GM19023 (cell line): ENCODE measurements around the gene PDCD10.

Experiments
- ATAC-seq: cut with Tn5 transposase; IDR thresholded peaks from one replicate; pipeline ENCODE4 v1.9.1; 2021; ENCODE audit warnings: mild to moderate bottlenecking, moderate library complexity; ENCODE audit not compliant: unreplicated experiment

Gene PDCD10

DNA sequence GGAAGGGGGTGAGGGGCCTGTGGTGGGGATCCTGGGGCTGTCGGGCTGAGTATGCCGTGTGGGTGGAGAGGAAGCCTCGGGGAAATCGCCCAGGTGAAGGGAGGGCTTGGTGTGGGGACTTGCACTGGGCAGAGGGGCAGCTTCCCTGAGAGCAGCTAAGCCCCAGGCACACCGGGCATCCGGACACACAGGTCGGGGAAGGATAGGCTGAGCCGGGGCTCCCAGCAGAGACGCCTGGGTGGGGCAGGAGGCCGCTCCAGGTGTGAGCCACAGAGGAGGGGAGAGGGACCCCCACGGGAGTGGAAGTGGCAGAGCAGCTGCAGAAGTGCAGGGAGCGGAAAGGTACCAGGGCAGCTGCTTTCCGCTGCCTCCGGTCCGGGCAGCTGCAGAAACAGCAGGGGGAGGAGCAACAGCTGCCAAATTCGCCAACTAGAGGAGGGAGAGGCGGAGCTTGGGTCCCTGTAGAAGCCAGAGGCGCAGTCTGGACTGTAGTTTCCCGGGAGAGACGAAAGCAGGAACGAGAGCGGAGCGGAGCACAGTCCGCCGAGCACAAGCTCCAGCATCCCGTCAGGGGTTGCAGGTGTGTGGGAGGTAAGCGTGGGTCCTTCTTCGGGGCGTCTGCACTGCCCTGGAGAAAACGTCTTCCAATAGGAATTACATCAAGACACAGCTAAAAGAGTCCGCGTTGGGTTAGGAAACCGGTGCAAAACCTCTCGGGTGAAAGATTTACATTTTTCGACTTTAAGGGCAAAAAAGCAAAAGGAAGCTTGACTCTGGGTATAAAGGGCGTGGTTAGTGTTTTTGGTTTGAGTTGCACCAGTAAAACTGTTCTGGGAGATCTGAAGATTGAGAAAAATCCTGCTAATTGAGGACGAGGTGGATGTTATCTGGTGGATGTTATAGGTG is 794 bp upstream of the PDCD10 start, which contains the start of gene SERPINI1:
Gene SERPINI1 (plus strand): TSS at position 489 of the 906 bp plus-strand sequence. CDS start 53,408 bp downstream, outside the sequence.
- ATAC-seq: peak; percentile 60

DNA sequence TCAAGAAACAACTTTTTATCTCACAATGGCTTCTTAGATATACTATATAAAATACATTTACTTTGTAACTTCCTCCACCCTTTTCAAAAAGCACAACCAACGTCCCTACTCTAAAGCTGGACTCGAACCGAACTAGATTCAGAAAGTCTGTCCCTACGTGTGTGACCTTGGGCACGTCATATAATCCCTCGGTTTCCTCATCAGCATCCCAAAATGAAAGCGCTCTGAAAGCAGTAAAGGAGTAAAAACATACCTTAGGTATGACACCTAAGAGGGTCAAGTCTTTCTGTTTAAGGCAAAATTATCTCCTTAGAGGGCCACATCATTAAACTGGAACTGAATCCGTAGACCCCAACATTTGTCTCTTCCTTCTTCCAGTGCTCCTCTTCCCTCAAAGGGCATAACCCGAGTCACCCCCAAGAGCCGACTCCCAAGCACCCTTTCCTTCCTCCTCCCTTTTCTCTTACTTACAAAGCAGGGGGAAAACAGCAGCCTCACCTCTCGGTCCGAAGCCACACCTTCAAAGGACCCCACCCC is 663 bp downstream of the PDCD10 start:
- ATAC-seq: no peak

DNA sequence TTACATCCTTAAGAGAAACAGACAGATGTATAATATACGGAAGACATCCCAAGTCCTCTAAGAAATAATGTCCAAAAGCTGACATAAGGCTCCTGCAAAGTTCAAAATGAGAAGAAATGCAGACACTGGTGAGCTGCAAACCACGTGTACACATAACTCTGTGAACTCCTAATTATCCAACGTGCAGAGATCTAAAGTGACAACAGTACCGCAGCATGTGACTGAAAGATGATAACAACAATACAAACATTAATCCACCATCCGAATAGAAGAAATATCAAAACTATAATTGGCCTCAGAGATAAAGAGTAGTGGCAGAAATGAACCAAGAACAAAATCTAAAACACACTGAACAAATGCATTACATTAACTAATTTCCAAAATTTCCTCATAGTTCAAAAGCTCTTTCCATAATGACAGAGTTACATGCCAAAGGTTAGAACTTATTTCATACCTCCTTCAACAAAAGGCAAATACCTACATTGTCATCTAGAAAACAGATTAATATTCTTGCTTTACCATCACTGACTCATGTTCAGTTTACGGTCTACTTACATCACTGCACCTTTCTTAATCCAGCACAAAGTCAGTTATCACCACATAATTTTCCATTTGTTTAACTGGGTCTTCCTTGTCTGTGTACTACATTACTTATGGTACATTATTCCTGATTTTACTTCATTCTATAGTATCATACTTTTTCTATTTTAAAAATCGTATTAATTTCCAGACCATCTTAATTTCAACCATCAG is 2.2 kb downstream of the PDCD10 start:
- ATAC-seq: no peak

DNA sequence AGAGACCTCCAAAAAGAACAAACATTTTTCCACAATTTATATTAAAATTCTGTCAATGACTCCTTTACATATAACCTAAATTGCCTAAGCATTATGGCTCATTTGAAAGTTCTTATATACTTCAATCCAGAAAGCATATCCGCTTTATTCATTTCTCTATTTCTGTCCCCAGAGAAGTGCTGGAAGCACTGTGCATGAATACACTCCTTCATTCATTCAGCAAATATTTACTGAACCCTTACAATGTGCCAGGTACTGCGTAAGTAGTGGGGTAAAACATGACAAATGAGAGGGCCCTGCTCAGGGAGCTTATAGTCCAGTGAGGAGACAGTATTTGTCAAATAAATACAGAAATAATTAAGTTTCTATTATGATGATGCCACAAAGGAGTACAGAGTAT is 3.3 kb downstream of the PDCD10 start:
- no peak for ATAC-seq

DNA sequence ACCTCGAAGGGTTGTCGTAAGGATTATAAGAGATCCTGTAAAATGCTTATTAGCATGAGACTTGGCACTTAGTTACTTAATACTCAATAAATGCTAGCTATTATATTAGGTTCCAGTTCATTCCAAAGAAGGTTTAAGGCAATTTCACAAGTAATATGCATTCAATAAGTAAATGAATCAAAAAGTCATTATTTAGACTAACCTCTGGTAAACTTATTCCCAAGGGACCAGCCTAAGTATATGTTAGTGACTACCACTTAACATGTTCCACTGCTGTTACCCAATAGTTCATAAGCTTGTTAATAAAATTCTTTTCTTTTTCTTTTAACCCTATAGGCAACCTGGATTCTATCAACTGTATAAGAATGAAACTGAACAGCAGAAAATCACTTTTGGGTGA is 5.1 kb downstream of the PDCD10 start:
- no peak for ATAC-seq

DNA sequence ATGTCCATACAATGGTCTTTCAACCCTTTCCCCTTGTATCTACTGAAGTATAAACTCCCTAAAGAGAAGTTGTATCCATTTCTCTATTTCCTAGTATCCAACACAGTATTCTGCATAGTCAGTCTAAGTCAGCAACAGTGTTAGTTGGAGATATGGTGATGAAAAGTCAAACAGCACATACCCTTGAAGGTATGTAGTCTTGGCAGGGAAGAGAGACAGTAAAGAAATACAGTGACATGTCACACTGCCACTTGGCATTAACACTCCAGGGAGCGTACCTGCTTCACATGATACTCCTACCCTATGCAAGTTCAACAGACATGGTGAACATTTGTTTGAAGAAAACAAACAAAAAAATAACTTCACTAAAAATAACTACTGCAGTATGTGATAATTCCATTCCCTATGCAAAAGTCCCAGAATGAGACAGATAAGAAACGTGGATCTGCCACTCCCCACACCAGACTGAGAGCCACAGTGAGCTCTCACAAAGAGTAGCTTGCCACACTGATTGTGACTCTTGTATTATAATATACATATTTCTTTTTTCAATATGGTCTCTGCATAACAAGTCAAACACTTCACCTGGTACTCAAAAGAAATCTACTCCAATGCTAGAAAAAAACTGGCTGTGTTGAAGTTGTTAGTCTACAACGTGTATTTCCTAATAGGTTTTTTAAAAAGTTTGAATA is 5.9 kb downstream of the PDCD10 start:
- ATAC-seq: no peak

DNA sequence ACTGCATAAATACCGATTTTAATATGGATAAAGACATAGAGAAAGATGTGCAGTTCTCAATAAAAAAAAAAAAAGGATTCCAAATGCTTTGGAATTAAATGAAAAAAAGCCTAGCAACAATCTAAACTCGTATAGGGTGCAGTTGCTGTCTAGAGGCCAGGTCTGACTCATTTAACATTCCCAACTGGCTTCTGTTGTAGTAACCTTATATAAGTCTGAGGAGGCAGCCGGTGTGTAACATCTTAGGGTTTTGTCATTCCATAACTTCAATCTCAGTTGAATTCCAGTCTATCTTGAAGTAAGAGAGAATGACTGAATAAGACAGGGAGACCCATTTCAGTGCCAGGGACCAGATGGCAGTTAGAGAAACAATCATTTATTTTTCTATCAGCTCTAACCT is 6.5 kb downstream of the PDCD10 start:
- no peak for ATAC-seq

DNA sequence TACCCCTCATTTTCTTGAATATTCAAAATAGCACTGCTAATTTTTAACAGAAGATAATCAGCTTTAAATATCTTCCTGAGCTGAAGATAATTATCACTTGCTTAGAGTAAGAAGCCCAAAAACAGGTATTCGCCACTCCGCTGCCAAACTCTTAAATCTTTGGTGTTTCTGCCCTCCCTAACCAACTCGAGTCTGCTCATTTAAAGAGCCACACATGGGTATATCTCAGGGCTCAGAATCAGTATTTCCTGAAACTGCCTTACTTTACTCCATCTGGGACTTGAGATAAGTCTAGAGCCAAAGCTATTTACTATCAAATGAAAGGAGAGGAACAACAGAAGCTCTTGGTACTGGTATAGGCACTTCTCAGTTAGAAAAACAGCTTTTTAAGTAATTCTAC is 10.8 kb downstream of the PDCD10 start:
- no peak for ATAC-seq

DNA sequence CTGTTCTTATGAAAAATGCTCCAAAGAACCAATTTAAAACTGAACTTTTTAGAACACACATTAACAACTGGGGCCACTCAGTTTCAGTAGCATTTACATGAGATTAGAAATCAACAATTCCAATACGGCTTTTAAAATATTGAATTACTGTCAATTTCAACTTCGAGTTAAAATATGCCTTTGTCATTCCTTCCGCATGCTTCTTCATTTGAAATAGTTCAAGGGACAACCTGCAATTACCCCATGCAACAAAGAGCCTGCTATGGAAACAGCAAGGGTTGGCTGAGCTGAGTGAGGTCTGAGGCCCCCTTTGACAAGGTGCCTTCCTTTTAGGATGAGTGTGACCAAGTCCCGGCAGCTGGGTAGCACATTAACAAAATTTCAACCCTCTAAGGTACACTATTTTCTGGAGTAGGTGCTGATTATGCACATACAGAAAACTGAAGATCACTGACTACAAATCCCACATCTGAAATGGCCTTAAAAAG is 11.6 kb downstream of the PDCD10 start:
- ATAC-seq: no peak

DNA sequence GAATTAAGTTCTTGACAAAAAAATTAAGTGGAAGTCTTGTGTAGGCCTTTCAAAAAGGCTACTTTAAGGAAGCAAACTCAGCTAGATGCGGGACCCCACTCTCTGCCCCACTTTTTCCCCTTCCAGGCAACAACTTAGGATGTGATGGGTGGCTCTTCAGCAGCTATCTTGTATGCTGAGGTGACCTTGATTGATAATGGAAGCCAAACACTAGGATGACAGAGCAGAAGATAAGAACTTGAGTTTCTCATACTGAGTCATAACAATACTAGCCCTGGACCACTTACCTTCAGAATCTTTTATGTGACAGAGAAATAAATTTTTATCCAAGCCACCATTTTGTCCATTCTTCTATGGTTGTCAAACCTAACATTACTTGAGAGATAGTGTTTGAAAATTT is 16.1 kb downstream of the PDCD10 start:
- no peak for ATAC-seq

DNA sequence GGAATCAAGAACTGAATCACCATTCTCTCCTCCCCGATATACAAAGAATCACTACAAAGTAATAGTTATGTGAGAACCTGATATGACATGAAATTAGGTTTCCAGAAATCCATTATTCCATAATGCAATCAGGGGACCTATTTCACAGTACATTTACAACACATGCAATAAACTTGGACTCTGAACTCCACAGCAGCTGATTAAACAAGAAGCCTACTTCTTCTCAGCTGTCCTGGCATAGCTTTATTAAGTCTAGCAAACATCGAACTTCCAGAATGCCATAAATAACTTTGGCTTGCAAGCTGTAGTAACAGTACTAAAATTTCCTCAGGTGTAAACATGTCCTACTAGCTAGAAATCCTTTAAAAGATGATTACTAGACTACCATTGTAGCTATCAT is 17.8 kb downstream of the PDCD10 start:
- ATAC-seq: no peak

DNA sequence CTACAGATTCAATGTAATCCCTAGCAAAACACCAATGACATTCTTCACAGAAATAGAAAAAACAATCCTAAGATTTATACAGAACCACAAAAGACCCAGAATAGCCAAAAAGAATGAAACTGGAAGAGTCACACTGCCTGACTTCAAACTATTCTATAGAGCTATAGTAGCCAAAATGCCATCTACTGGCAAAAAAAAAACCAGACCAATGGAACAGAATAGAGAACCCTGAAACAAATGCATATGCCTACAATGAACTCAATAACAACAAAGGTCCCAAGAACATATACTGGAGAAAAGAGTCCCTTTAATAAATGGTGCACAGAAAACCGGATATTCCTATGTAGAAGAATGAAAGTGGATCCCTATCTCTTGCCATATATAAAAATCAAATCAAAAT is 19.8 kb downstream of the PDCD10 start:
- no peak for ATAC-seq

DNA sequence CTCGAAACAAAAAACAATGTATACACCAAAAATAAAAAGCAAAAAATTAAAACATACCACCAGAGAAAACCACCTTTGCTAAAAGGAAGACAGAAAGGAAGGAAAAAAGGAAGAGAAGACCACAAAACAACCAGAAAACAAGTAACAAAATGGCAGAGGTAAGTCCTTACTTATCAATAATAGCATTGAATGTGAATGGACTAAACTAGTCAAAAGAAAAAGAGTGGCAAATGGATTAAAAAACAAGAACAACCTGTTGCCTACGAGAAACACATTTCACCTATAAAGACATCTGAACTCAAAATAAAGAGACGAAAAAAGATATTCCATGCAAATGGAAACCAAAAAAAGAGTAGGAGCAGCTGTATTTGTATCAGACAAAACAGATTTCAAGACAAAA is 22.2 kb downstream of the PDCD10 start:
- ATAC-seq: no peak

DNA sequence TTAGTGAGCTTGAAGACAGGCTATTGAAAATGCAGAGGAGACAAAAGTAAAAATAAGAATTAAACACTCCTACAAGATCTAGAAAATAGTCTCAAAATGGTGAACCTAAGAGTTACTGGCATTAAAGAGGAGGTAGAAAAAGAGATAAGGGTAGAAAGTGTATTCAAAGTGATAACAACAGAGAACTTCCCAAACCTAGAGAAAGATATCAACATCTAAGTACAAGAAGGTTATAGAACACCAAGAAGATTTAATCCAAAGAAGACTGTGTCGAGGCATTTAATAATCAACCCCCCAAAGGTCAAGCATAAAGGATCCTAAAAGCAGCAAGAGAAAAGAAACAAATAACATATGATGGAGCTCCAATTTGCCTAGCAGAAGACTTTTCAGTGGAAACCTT is 23.3 kb downstream of the PDCD10 start:
- no peak for ATAC-seq

DNA sequence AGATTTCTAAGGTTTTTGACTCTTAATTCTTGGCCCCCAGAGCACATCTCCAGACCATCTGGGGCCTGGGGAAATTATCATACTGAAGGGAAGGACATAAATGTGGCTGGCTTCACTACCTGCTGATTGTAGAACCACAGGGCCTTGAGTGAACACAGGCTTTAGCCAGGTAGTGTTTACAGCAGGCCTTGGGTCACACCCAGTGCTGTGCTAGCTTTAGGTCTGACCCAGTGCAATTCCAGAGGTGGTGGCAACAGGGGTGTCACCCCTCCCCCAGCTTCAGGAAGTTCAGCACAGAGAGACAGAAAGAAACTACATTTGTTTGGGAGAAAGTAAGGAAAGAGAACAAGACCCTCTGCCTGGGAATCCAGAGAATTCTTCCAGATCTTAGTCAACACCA is 24.1 kb downstream of the PDCD10 start:
- no peak for ATAC-seq

DNA sequence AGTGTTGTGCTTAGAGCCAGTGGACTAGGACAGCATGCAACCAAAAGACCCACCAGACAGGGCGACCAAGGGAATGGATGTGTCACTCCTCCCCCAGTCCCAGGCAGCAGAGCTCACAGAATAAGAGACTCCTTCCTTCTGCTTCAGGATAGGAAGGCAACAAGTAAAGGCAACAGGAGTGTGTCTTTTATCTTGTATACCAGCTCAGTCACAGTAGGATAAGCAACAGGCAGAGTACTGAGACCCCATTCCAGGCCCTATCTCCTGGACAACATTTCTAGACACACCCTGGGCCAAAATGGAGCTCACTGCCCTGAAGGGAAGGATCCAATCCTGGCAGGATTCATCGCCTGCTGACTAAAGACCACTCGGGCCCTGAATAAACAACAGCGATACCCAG is 25.0 kb downstream of the PDCD10 start:
- ATAC-seq: no peak

DNA sequence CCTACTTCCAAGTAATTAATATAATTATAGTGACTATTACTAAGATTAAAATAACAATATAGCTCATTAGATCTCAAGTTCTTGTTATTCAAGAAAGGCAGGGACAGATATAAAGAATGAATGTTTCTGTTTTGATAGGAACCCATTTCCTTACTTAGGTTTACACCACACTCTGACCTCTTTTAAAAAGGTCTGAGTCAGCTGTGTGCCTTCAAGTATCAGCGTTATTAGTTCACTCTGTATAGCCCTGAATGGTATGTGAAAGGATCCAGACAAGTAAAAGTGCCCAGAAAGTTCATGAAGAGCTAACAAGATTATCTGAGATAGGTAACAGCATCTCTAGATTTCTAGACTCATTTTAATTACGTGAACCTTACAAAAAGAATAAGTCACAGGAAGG is 28.9 kb downstream of the PDCD10 start:
- ATAC-seq: no peak

DNA sequence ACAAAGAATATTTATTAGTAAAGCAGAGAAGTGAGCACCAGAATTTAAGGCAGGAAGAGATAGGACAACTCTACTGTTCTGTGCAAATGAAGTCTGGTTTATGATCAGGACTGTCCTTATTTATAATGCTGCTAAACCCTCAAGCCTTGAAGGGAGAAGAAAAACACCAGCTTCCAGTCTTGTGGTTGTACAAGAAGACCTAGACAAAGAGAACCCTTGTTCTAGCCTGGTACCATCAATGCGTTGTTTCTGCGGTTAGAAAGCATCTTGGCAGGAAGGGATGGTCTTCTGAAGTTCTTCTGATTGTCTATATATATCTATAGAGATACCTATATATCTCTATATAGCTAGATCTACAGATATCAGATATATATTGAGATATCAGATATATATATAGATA is 33.8 kb downstream of the PDCD10 start:
- ATAC-seq: no peak

DNA sequence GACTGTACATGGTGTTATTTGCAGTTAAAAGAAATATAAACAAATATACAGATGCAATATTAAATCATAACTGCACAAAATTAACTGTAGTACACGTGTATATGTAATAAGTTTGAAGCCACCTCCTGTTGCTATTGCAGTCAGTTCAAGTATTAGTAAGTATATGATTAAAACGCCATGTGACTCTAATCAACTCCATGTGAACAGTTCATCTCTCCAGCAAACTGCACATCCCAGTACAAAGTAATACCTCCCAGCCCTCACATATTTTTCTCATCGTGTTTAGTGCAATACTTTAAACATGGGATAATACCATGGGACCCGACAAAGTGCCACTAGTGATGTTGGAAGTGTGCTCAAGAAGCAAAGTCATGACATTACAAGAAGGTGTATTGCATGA is 34.6 kb downstream of the PDCD10 start:
- ATAC-seq: no peak

DNA sequence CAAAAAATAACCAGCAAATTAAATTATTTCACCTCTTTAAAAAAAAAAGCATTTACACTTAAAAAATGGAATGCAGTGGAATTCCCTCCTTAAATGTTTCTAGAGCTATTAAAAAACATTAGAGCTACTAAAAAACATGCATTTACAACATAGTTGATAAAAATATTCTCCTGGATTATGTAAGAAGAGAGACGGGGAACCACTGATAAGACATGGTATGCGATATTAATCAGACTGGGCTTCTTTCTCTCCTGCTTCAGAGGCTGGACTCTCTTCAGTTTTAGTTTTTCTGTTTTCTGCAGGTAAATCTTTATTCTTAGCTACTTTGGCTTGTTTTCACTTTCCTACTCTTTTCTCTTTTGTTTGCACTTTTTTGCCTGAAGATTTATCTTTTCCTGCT is 40.6 kb downstream of the PDCD10 start:
- no peak for ATAC-seq

DNA sequence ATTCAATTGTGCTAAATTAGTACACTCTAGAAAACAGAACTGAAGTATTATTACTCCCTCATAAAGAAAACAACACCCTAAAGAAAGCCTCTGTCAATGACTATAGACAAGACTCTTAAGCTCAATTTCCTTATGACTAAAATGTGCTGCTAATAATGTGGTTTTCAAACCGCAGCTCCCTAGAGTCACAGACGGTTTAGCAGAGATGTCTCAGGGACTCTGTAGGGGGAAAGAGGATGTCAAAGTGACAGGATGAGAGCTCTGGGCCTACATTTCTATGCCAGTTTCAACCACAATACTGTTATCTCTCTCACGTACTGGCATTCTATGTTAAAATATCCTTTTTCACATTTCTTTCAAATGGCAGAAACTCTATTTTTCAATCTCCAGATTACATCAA is 43.3 kb downstream of the PDCD10 start:
- ATAC-seq: peak; percentile 100
